Activated naive CD4-positive, alpha-beta T cell treated with anti-CD3 and anti-CD28 coated beads, Interleukin-2, amount 10 ng/mL, durations not matched to agents 7 days and 5 days (primary cell): ENCODE results near the gene RAPGEF4.

Experiments used
- CTCF ChIA-PET: fragments of 350-600 bp; sonication (Branson Sonifier 250); formaldehyde crosslinking; loops from one replicate; lab custom pipeline; 2021; ENCODE audit warnings: antibody characterized with exemption; lab: Charles Lee
- DNase-seq: peaks from one replicate; pipeline ENCODE4 v3.0.0-alpha.2; 2020
- H3K27ac Mint-ChIP-seq: one replicate; pipeline ENCODE4 v1.8.0; 2021; ENCODE audit warnings: mild to moderate bottlenecking, moderate library complexity, mixed read lengths
- H3K27me3 Mint-ChIP-seq: one replicate; pipeline ENCODE4 v1.8.0; 2021; ENCODE audit warnings: mild to moderate bottlenecking, mixed read lengths
- H3K36me3 Mint-ChIP-seq: one replicate; pipeline ENCODE4 v1.8.0; 2021; ENCODE audit warnings: mixed read lengths
- H3K4me1 Mint-ChIP-seq: one replicate; pipeline ENCODE4 v1.8.0; 2021; ENCODE audit warnings: mixed read lengths
- H3K4me3 Mint-ChIP-seq: one replicate; pipeline ENCODE4 v1.8.0; 2021; ENCODE audit warnings: mild to moderate bottlenecking, moderate library complexity, mixed read lengths
- H3K9me3 Mint-ChIP-seq: one replicate; pipeline ENCODE4 v1.8.0; 2021; ENCODE audit warnings: mixed read lengths

Gene RAPGEF4

GRCh38 chr2:172859581-172860335 is 124.1 kb downstream of the RAPGEF4 start:
- no peak for DNase-seq
- Mint-ChIP-seq H3K4me1 (no peaks in the 10 kb centered on the region), H3K4me3 (no peak overlapping the region), H3K27ac (no peak overlapping the region), H3K27me3 (peaks cover 6% of the 10 kb centered on the region), H3K36me3 (no peaks in the 10 kb centered on the region), H3K9me3 (no peaks in the 10 kb centered on the region)
- CTCF ChIA-PET: interaction anchor here (2.3 kb wide), 1 partner anchor 72 kb away, joined by 7 read pairs; no protein-coding TSS in a partner anchor

- Mint-ChIP-seq H3K4me1 (no peaks in the 10 kb centered on the region), H3K9me3 (no peaks in the 10 kb centered on the region), H3K36me3 (no peaks in the 10 kb centered on the region), H3K27me3 (peaks cover 6% of the 10 kb centered on the region), H3K4me3 (no peak overlapping the region), H3K27ac (no peak overlapping the region)
- no peak for DNase-seq
- CTCF ChIA-PET: interaction anchor here (2.3 kb wide), 1 partner anchor 72 kb away, joined by 7 read pairs; no protein-coding TSS in a partner anchor
Observed at GRCh38 chr2:172860336-172860707, 124.7 kb downstream of the RAPGEF4 start.

- no peaks in the 10 kb centered on the region for H3K9me3 Mint-ChIP-seq
- H3K27ac Mint-ChIP-seq: no peak overlapping the region
- no peaks in the 10 kb centered on the region for H3K4me1 Mint-ChIP-seq
- CTCF ChIA-PET: no interaction called here
- H3K27me3 Mint-ChIP-seq: peaks cover 9% of the 10 kb centered on the region
- H3K36me3 Mint-ChIP-seq: no peaks in the 10 kb centered on the region
- no peak overlapping the region for H3K4me3 Mint-ChIP-seq
- DNase-seq: no peak
Observed at GRCh38 chr2:172861098-172861497, 125.5 kb downstream of the RAPGEF4 start.

GRCh38 chr2:172861656-172862476 is 126.2 kb downstream of the RAPGEF4 start:
- DNase-seq: no peak
- CTCF ChIA-PET: interaction anchor here (4.6 kb wide), 1 partner anchor 70 kb away, joined by 38 read pairs; no protein-coding TSS in a partner anchor
- Mint-ChIP-seq H3K36me3 (no peaks in the 10 kb centered on the region), H3K27me3 (peaks cover 9% of the 10 kb centered on the region), H3K9me3 (no peaks in the 10 kb centered on the region), H3K27ac (no peak overlapping the region), H3K4me1 (no peaks in the 10 kb centered on the region), H3K4me3 (no peak overlapping the region)

GRCh38 chr2:172863341-172863740 is 127.7 kb downstream of the RAPGEF4 start:
- H3K27ac Mint-ChIP-seq: no peak overlapping the region
- no peaks in the 10 kb centered on the region for H3K4me1 Mint-ChIP-seq
- DNase-seq: no peak
- no peaks in the 10 kb centered on the region for H3K9me3 Mint-ChIP-seq
- no peaks in the 10 kb centered on the region for H3K36me3 Mint-ChIP-seq
- H3K4me3 Mint-ChIP-seq: no peak overlapping the region
- CTCF ChIA-PET: interaction anchor here (0.9 to 4.6 kb wide), 4 partner anchors 50 to 347 kb away, joined by 3 to 38 read pairs (median 3); no protein-coding TSS in a partner anchor
- peaks cover 9% of the 10 kb centered on the region for H3K27me3 Mint-ChIP-seq

- Mint-ChIP-seq H3K27ac (no peak overlapping the region), H3K4me3 (no peak overlapping the region), H3K36me3 (no peaks in the 10 kb centered on the region), H3K27me3 (peaks cover 9% of the 10 kb centered on the region), H3K4me1 (no peaks in the 10 kb centered on the region), H3K9me3 (no peaks in the 10 kb centered on the region)
- DNase-seq: peak; percentile 57
- CTCF ChIA-PET: interaction anchor here (0.8 to 4.6 kb wide), 3 partner anchors 15 to 109 kb away, joined by 3 to 38 read pairs (median 5); no protein-coding TSS in a partner anchor
Observed at GRCh38 chr2:172864182-172864581, 128.5 kb downstream of the RAPGEF4 start.

- Mint-ChIP-seq H3K27ac (no peak overlapping the region), H3K36me3 (no peaks in the 10 kb centered on the region), H3K27me3 (peaks cover 9% of the 10 kb centered on the region), H3K4me1 (no peaks in the 10 kb centered on the region), H3K9me3 (no peaks in the 10 kb centered on the region), H3K4me3 (no peak overlapping the region)
- CTCF ChIA-PET: interaction anchor here (0.6 to 4.6 kb wide), 2 partner anchors 66 to 327 kb away, joined by 3 to 38 read pairs; no protein-coding TSS in a partner anchor
- no peak for DNase-seq
Observed at GRCh38 chr2:172865422-172865821, 129.8 kb downstream of the RAPGEF4 start.

- Mint-ChIP-seq H3K4me1 (peaks cover 5% of the 10 kb centered on the region), H3K36me3 (no peaks in the 10 kb centered on the region), H3K4me3 (no peak overlapping the region), H3K27me3 (peaks cover 3% of the 10 kb centered on the region), H3K9me3 (no peaks in the 10 kb centered on the region), H3K27ac (no peak overlapping the region)
- no peak for DNase-seq
- CTCF ChIA-PET: no interaction called here
Observed at GRCh38 chr2:172869861-172870260, 134.2 kb downstream of the RAPGEF4 start.

- H3K27me3 Mint-ChIP-seq: peaks cover 2% of the 10 kb centered on the region
- no peaks in the 10 kb centered on the region for H3K36me3 Mint-ChIP-seq
- CTCF ChIA-PET: no interaction called here
- H3K27ac Mint-ChIP-seq: no peak overlapping the region
- no peak overlapping the region for H3K4me3 Mint-ChIP-seq
- peaks cover 5% of the 10 kb centered on the region for H3K4me1 Mint-ChIP-seq
- H3K9me3 Mint-ChIP-seq: no peaks in the 10 kb centered on the region
- no peak for DNase-seq
Observed at GRCh38 chr2:172870396-172870795, 134.8 kb downstream of the RAPGEF4 start.

GRCh38 chr2:172877826-172878225 is 142.2 kb downstream of the RAPGEF4 start:
- CTCF ChIA-PET: no interaction called here
- no peak overlapping the region for H3K4me3 Mint-ChIP-seq
- H3K4me1 Mint-ChIP-seq: no peaks in the 10 kb centered on the region
- DNase-seq: no peak
- H3K27me3 Mint-ChIP-seq: no peaks in the 10 kb centered on the region
- no peaks in the 10 kb centered on the region for H3K9me3 Mint-ChIP-seq
- no peaks in the 10 kb centered on the region for H3K36me3 Mint-ChIP-seq
- H3K27ac Mint-ChIP-seq: no peak overlapping the region

GRCh38 chr2:172878260-172878659 is 142.6 kb downstream of the RAPGEF4 start:
- Mint-ChIP-seq H3K4me1 (no peaks in the 10 kb centered on the region), H3K4me3 (no peak overlapping the region), H3K27ac (no peak overlapping the region), H3K27me3 (no peaks in the 10 kb centered on the region), H3K36me3 (no peaks in the 10 kb centered on the region), H3K9me3 (no peaks in the 10 kb centered on the region)
- DNase-seq: no peak
- CTCF ChIA-PET: no interaction called here

GRCh38 chr2:172884336-172884735 is 148.7 kb downstream of the RAPGEF4 start:
- Mint-ChIP-seq H3K4me1 (no peaks in the 10 kb centered on the region), H3K27me3 (peaks cover 10% of the 10 kb centered on the region), H3K27ac (no peak overlapping the region), H3K9me3 (no peaks in the 10 kb centered on the region), H3K4me3 (no peak overlapping the region), H3K36me3 (no peaks in the 10 kb centered on the region)
- DNase-seq: no peak
- CTCF ChIA-PET: no interaction called here

- Mint-ChIP-seq H3K9me3 (no peaks in the 10 kb centered on the region), H3K27me3 (peaks cover 10% of the 10 kb centered on the region), H3K4me1 (no peaks in the 10 kb centered on the region), H3K4me3 (no peak overlapping the region), H3K27ac (no peak overlapping the region), H3K36me3 (no peaks in the 10 kb centered on the region)
- CTCF ChIA-PET: no interaction called here
- DNase-seq: no peak
Observed at GRCh38 chr2:172885996-172886395, 150.4 kb downstream of the RAPGEF4 start.

- no peaks in the 10 kb centered on the region for H3K9me3 Mint-ChIP-seq
- CTCF ChIA-PET: no interaction called here
- no peaks in the 10 kb centered on the region for H3K4me1 Mint-ChIP-seq
Observed at GRCh38 chr2:172887280-172887679, 151.6 kb downstream of the RAPGEF4 start.

More at GRCh38 chr2:172887280-172887679, 151.6 kb downstream of the RAPGEF4 start:
- DNase-seq: no peak
- Mint-ChIP-seq H3K27me3 (peaks cover 19% of the 10 kb centered on the region), H3K36me3 (no peaks in the 10 kb centered on the region), H3K27ac (no peak overlapping the region), H3K4me3 (no peak overlapping the region)
